HG03565 (cell line): Measurements from ENCODE around the gene LGR6.
"Not testable (repeated sequence)": the region's sequence is repeated elsewhere in the genome, so short reads cannot be mapped to it uniquely, and the experiment has no call there.

ENCODE experiments used
- ATAC-seq: cut with Tn5 transposase; IDR thresholded peaks from one replicate; pipeline ENCODE4 v1.9.1; 2021; ENCODE audit warnings: mild to moderate bottlenecking, moderate library complexity; ENCODE audit not compliant: unreplicated experiment

The LGR6 gene

GRCh38 chr1:202261209-202261958 is 67.8 kb downstream of the LGR6 start:
- not testable (repeated sequence) for ATAC-seq

DNA sequence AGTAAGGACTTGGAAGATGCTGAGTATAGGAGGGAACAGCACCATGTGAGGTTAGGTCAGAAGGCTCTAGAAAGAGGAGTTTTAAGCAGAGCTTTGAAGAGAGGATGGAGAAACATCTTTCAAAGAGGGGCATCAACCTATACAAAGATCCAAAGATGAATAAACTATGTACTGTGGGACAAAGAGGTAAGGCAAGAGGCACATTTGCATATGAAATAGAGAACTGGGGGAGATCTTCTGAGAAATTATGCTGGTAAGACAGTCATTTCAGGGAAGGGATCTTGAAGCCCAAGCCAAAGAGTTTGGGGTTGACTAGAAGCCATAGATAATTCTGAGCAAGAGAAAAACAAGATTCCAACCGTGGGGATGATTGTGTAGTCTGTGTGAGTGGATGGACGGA is 70.0 kb downstream of the LGR6 start:
- ATAC-seq = no peak

- ATAC-seq = no peak
Measured at GRCh38 chr1:202264300-202264699, 70.7 kb downstream of the LGR6 start.

DNA sequence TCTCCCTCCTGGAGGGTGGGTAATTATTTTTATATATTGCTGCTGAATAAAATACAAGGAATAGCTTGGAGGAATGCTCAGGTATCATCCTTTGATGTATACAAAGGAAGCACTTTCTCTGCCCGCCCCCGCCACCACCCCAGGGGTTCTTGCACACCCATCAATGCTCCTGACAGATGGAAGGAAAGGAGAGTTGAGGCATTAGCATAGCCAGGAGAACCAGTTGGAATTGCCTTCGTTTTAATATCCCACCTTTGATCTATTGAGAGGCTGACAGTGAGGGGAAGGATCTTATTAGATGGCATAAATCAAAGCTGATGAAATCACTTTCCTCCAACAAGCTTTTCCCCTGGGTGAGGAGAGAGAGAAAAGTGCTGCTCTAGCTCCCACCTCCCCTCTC is 71.1 kb downstream of the LGR6 start:
- ATAC-seq = no peak

DNA sequence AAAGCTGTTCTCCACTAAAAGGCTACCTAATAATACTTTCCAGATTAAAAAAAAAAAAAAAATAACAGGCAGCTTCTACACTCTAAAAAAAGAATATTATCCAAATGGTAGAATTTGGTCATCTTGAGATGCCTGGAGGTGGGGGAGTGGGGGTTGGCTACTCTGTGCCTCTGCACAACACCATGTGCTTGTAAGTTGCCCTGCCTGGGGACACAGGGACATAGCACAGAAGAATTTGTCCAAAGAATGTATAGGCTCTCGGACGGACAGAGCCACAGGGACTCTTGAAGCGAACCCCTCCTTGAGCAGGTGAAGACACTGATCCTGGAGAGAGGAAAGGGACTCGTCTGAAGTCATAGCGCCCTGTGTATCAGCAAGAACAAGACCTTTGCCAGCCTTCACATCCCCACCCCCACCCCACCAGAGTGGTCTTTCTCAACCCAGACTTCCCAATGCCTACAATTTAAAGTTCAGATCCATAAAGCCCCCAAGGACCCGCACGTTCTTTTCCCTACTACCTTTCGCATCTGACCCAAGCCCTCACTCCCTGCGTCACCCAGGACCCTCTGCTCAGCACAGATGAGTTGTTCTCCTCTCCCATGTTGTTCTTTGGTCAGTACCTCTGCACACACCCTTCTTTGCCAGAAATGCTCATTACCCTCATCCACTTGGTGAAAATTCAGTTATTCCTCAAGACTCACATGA is 72.6 kb downstream of the LGR6 start:
- no peak for ATAC-seq

DNA sequence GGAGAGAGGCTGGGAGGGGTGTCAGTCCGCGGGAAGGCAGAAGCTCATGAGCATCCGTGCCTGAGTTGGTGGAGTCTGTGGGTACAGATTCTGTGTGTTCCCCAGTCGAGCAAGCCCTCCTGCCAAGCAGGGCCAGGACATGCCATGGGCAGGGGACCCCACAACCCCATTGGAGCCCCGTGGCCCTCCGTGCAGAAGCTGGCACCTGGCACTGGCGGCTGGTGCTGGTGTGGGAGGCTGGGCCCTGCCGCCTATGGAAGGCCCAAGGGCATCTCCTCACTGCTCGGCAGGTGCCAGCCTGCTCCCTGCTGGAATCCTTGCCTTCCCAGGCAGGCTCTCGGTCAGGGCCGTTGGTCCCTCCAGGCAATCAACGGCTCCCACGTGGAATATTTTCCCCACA is 74.4 kb downstream of the LGR6 start:
- no peak for ATAC-seq

GRCh38 chr1:202268817-202269216 is 75.2 kb downstream of the LGR6 start:
- no peak for ATAC-seq

- ATAC-seq = no peak
Measured at GRCh38 chr1:202270871-202271326, 77.3 kb downstream of the LGR6 start.

DNA sequence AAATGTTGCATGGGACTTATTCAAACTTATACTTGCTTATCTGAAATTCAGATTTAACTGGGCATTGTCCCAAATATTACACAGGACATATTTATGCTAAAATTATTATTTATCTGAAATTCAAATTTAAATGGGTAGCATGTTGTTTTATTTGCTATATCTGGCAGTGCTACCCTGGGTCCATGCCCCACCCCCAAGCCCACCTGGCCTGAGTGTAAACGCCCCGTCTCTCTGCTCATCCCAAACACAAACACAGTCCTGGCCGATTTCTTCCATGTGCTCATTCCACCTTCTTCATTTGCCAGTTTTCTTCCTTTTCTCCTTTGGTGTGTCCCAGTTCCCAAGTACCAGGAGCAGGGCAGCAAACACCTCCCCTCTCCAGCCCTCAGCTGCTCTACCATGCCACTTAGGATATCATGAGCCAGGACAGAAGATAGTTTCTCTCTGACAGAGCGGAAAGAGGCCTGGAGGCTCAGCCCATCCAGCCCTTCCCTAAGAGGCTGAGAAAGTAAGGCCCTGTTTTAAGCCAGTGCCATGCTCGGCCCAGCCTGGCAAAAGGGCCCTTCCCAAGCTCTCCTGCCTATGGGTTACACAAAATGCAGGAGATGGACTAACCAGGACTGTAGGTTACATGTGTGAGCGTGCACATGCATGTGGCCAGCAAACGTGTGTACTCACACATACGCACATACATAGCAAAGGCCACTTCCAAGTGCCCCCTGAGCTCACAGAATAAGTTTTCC is 78.7 kb downstream of the LGR6 start:
- ATAC-seq = no peak

GRCh38 chr1:202274611-202275010 is 81.0 kb downstream of the LGR6 start:
- no peak for ATAC-seq

DNA sequence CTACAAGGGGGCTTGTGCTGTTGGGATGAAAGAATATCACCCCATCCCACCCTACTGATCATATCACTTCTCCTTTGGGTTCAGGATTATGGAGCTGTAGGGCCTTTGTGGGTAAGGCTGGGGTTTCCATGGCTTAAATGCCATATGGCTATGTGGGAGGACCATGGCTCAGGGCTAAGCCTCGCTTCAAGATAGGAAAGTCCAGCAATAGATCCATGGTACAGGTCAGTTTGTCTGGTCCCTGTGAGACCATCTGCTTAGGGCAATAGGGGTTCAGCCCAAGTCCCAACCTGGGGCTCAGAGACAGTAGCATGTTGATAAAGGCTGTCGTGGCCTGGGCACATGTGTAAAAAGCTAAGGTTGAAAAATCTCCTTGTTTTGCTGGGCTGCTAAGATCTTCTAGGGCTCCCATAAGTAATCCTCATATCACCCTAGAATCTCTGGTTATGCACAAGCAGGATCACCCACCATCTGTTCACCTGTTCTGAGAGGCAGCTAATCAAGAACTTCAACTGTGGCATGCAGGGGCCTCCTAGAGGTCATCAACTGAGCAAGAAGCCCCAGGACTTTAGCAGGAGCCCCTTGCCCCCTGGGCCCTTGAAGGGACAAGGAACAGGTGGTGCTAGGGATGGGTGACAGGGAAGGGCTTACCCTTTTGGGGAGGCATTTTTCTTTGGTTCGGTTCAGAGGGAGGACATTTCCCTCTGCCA is 81.6 kb downstream of the LGR6 start:
- ATAC-seq = no peak

DNA sequence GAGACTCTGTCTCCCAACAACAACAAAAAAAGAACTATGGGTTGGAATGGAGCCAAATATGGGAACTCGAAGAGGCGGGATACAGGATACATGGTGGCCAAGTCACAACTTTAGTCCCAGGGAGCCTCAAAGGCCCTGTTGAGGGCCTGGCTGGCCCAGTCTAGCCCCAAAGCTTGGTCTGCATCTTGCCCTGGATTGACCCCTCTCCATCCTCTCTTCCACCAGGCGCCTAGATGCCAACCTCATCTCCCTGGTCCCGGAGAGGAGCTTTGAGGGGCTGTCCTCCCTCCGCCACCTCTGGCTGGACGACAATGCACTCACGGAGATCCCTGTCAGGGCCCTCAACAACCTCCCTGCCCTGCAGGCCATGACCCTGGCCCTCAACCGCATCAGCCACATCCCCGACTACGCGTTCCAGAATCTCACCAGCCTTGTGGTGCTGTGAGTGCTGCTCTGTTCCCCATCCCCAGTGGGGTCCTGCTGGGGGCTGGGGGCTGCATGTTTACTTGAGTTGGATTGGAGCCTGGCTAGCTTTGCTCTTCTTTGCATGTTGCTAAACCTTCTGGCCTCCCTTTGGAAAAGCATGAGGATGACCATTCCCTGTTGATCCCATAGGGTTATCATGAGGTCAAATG is 82.6 kb downstream of the LGR6 start:
- ATAC-seq = no peak

GRCh38 chr1:202276920-202277319 is 83.3 kb downstream of the LGR6 start:
- ATAC-seq = no peak

- no peak for ATAC-seq
Measured at GRCh38 chr1:202278751-202279150, 85.2 kb downstream of the LGR6 start.

DNA sequence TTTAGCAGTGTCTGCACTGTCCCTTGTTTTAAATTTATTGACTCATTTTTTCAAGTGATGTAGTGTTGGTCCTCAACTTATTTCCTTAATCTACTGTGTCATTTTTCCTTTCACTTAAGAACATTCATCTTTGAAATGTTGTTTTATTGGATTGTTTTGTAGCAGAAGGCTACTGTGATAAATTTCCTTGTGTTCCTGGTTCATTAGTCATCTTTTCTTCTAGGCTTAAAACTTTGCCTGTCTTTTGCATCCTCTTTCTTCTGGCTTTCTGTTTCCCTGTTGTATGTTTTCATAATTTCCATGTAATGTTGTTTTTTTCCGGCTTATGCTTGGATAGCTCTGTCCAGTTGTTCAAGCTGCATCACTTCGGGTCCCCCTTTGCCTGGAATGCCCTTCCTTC is 86.2 kb downstream of the LGR6 start:
- ATAC-seq = no peak

- ATAC-seq = no peak
Measured at GRCh38 chr1:202280595-202280994, 87.0 kb downstream of the LGR6 start.

DNA sequence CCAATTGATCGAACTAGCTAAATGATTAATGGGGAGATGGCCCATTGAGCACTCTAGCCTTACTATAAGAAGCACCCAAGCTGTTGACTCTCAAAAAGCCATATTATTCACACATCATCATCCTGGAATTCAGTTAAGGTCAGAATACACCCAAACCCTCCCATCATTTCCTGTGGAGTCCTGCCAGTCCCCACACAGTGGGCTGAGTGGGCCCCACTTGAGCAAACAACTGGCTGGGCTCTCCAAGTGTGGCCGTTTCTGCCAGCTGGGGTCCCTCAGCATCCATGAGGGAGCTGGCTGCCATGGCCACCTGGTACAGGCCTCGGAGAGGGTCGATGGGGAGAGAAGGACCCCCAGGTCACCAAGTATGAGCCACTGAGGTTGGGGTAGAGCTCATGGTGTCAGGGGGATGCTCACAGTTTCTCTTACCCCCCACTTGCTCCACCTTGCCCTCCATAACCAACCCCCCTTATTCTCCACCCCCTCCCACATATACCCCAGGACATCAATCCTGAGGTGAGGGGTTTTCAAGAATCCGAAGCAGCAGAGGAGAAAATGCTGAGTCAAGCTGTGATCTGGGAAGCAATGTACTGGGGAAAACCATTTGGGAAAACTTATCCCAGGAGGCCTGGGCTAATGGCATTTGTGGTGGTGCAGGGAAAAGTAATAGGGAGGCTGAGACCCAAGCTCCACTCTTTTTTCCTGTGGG is 87.9 kb downstream of the LGR6 start:
- ATAC-seq = no peak

- ATAC-seq = no peak
Measured at GRCh38 chr1:202282025-202282371, 88.4 kb downstream of the LGR6 start.

- no peak for ATAC-seq
Measured at GRCh38 chr1:202282596-202283283, 89.1 kb downstream of the LGR6 start.
